ENCODE results near the gene MAEA.

Gene MAEA

GRCh38 chr4:1354983-1355275 lies 65.2 kb downstream of the MAEA start:
- no peak overlapping the region for H3K27ac ChIP-seq (ENCODE audit: low read length)
- no peak for TF ChIP-seq CTCF (IDR thresholded peaks at IDR 0.05; ENCODE audit: borderline replicate concordance, extremely low read depth, low read length, poor library complexity, severe bottlenecking)
- no peak for TF ChIP-seq EZH2 (IDR thresholded peaks at IDR 0.05; ENCODE audit: borderline replicate concordance, low read depth, low read length, severe bottlenecking)
- H3K4me2 ChIP-seq (ENCODE audit: insufficient read depth, low read length): no peak overlapping the region; the same call in 1 of the 2 replicates
- H3K9me3 ChIP-seq (ENCODE audit: insufficient read depth, low read length, severe bottlenecking): no peaks in the 10 kb centered on the region
- peaks cover 10% of the 10 kb centered on the region; the same call in 1 of the 2 replicates for H3K4me1 ChIP-seq (ENCODE audit: insufficient read depth, low read length)
- ATAC-seq (ENCODE audit: insufficient read depth, low read depth) (no peak), DNase-seq (no peak)
- H3K27me3 ChIP-seq (ENCODE audit: insufficient read depth, low read length, poor library complexity): no peaks in the 10 kb centered on the region
- H3K36me3 ChIP-seq (ENCODE audit: insufficient read depth, low read length): peaks cover 53% of the 10 kb centered on the region
- H4K20me1 ChIP-seq (ENCODE audit: insufficient read depth, low read length): peaks cover 17% of the 10 kb centered on the region
- no peak overlapping the region for H3K9ac ChIP-seq (ENCODE audit: low read depth, low read length)
- no peak overlapping the region for H3K4me3 ChIP-seq (ENCODE audit: low read depth in 1 of 2, low read length in 2 of 2)
- no peak overlapping the region for H2AFZ ChIP-seq (ENCODE audit: low read depth, low read length)
- peaks cover 6% of the 10 kb centered on the region; the same call in 1 of the 2 replicates for H3K79me2 ChIP-seq (ENCODE audit: insufficient read depth, low read length)

DNA sequence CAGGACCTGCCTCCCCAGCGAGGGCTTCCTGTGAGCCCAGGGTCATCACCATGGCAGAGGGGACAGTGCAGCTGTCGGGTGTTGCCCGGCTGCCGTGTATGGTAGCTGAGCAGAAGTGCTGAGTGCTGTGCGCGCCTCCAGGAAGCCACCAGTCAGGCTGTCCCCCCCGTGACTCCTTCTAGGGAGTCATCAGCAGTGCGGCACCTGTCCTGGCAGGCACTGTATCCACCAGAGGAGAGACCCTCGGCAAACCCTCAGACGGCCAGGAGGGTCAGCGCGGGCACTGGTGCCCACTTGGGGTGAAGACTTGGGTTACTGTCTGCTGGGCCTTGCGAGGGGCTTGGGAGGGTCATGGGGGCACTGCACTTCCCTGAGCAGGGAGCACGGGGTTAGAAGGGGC lies 65.7 kb downstream of the MAEA start:
- Histone ChIP-seq H3K9me3 (ENCODE audit: insufficient read depth, low read length, severe bottlenecking) (no peaks in the 10 kb centered on the region), H3K36me3 (ENCODE audit: insufficient read depth, low read length) (peaks cover 48% of the 10 kb centered on the region), H3K4me3 (ENCODE audit: low read depth in 1 of 2, low read length in 2 of 2) (no peak overlapping the region), H3K27ac (ENCODE audit: low read length) (no peak overlapping the region), H3K27me3 (ENCODE audit: insufficient read depth, low read length, poor library complexity) (no peaks in the 10 kb centered on the region), H4K20me1 (ENCODE audit: insufficient read depth, low read length) (peaks cover 17% of the 10 kb centered on the region), H3K4me1 (ENCODE audit: insufficient read depth, low read length) (peaks cover 6% of the 10 kb centered on the region; the same call in 1 of the 2 replicates), H2AFZ (ENCODE audit: low read depth, low read length) (no peak overlapping the region), H3K79me2 (ENCODE audit: insufficient read depth, low read length) (peaks cover 3% of the 10 kb centered on the region; the same call in 1 of the 2 replicates), H3K4me2 (ENCODE audit: insufficient read depth, low read length) (no peak overlapping the region), H3K9ac (ENCODE audit: low read depth, low read length) (no peak overlapping the region)
- ATAC-seq (ENCODE audit: insufficient read depth, low read depth): no peak
- no peak for TF ChIP-seq CTCF (IDR thresholded peaks at IDR 0.05; ENCODE audit: borderline replicate concordance, extremely low read depth, low read length, poor library complexity, severe bottlenecking)
- TF ChIP-seq EZH2 (IDR thresholded peaks at IDR 0.05; ENCODE audit: borderline replicate concordance, low read depth, low read length, severe bottlenecking): no peak
- DNase-seq: no peak

DNA sequence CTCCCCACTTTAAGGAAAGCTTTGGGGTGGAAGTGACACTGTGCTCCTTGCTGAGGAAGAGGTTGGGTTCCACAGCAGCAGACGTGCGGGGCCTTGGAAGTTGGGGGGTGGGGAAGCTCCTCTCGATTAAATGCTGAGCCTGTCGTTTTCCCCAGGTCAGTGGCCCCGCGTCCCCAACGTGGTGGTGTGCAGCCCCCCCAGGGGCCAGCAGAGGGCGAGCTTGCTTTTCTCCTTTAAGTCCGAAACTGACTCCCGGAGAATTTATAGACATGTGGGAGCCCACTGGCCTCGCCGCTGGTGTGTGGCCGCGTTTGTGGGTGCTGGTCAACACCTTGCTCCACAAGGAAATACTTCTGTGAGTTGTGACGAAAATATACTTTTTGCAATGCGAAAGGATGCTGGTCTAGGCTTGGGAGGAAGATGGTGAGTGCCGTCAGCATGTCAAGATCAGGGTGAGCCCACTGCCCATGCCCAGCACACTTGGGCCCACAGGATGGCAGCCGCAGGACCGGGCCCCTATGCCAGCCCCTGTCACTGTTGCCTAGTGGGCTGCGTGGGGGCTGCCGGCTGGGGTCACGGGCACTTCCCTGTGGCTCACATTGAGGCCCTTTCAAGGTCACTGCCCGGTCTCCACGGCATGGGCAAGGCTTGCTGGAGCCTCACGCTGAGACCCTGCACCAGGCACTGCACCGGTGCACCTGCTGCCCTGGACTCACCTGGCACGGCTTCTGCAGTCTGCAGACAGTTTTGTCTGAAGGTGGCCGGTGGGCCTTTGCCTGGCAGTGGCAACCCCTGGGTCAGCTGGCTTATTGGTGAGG lies 66.7 kb downstream of the MAEA start:
- peak; percentile 79 for TF ChIP-seq CTCF (IDR thresholded peaks at IDR 0.05; ENCODE audit: borderline replicate concordance, extremely low read depth, low read length, poor library complexity, severe bottlenecking)
- TF ChIP-seq EZH2 (IDR thresholded peaks at IDR 0.05; ENCODE audit: borderline replicate concordance, low read depth, low read length, severe bottlenecking): no peak
- ATAC-seq (ENCODE audit: insufficient read depth, low read depth): no peak
- Histone ChIP-seq H2AFZ (ENCODE audit: low read depth, low read length) (no peak overlapping the region), H3K4me3 (ENCODE audit: low read depth in 1 of 2, low read length in 2 of 2) (no peak overlapping the region), H3K27ac (ENCODE audit: low read length) (no peak overlapping the region), H3K9me3 (ENCODE audit: insufficient read depth, low read length, severe bottlenecking) (no peaks in the 10 kb centered on the region), H3K27me3 (ENCODE audit: insufficient read depth, low read length, poor library complexity) (no peaks in the 10 kb centered on the region), H3K4me2 (ENCODE audit: insufficient read depth, low read length) (no peak overlapping the region), H3K36me3 (ENCODE audit: insufficient read depth, low read length) (peaks cover 44% of the 10 kb centered on the region), H3K9ac (ENCODE audit: low read depth, low read length) (no peak overlapping the region), H4K20me1 (ENCODE audit: insufficient read depth, low read length) (peaks cover 17% of the 10 kb centered on the region), H3K4me1 (ENCODE audit: insufficient read depth, low read length) (peaks cover 4% of the 10 kb centered on the region; the same call in 1 of the 2 replicates), H3K79me2 (ENCODE audit: insufficient read depth, low read length) (peaks cover 2% of the 10 kb centered on the region; the same call in 1 of the 2 replicates)
- peak; percentile 50 for DNase-seq
